GM21717 (cell line): ENCODE measurements around the gene PLEKHG4.
A peak's percentile ranks its signal among the peaks of the same experiment; 100 is the strongest.

ENCODE experiments used
- ATAC-seq: cut with Tn5 transposase; IDR thresholded peaks from one replicate; pipeline ENCODE4 v1.9.1; 2021; ENCODE audit warnings: mild to moderate bottlenecking, moderate library complexity; ENCODE audit not compliant: unreplicated experiment

PLEKHG4 gene

GRCh38 chr16:67244387-67245185 is 34.7 kb upstream of the PLEKHG4 start:
- peak; percentile 42 for ATAC-seq

GRCh38 chr16:67245186-67245585 is 34.1 kb upstream of the PLEKHG4 start:
- ATAC-seq, result no peak

DNA sequence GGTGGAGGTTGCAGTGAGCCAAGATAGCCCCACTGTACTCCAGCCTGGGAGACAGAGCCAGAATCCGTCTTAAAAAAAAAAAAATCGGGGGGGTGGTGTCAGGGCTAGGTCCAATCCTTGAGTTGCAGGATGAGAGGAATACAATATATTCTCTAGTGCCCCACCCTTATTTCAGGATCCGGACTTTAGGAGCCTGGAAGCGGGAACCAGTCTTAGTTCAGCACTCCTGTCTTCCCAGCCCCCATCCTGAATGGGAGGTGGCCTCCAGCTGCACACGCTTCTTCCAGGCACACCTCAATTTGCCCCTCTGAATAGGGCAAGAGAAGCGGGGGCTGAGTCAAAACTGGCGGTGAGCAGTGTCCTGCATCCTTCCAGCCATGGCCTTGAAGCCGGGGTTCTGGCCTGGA is 33.7 kb upstream of the PLEKHG4 start:
- ATAC-seq, result no peak

DNA sequence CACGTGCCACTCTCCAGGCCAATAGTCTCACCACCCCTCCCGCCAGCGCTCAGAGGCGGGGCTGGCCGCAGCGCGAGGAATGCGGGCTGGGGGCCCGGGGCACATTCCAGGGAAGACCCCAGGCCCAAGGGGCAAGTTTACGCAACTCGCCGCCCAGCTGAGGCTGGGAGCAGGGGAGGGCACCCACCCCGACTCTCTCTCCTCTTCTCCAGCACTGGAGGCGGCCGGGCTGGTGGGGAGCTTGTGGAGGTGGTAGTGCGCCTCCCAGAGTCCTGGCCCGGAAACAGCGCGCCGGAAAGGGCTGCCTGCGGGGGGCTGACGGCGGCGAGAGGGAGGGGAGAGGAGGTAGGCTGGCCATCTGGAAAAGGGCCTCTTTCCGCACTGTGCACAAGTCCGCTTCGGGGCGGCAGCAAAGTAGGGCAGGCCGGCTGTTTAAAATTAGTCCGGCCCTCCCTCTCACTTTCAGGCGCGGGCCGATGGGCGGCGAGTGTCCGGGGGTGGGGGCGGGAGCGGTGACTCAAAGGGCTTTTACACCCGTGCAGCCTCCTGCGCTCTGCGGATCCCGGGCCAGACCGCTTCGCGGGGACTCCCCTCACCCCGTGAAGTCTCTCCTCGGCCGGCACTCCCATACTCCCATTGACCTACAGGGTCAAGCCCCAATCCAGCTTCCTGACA is 33.1 kb upstream of the PLEKHG4 start:
- peak; percentile 15 for ATAC-seq

- ATAC-seq, result peak; percentile 22
These were observed 32.6 kb upstream of the PLEKHG4 start for GRCh38 chr16:67246756-67247191.

- ATAC-seq, result peak; percentile 49
These were observed 31.9 kb upstream of the PLEKHG4 start, which contains the start of gene FHOD1 for GRCh38 chr16:67247192-67248072. TSS of gene FHOD1 (minus strand) at chr16:67247481. CDS start at chr16:67247410, 71 bp downstream.

DNA sequence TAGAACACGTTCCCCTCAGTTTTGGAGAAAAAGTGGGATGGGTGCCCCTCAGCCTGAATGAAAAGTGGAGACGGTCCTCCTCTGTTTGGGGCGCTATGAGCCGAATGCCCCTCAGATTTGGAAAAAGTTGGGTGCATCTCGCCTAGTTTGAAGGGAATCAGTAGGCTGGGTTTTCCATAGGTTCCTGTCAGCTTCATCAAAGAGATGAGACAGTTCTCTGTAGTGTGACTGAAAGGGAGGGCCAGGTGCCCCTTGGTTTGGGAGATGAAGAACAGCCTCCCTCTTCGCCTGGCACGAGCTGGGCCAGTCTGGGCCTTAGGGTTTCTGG is 31.3 kb upstream of the PLEKHG4 start:
- no peak for ATAC-seq

GRCh38 chr16:67248401-67249177 is 30.7 kb upstream of the PLEKHG4 start, which contains the start of gene SLC9A5:
TSS of gene SLC9A5 (plus strand) at chr16:67248979. CDS start at chr16:67249015, 36 bp downstream.
- no peak for ATAC-seq

- ATAC-seq, result no peak
These were observed 29.9 kb upstream of the PLEKHG4 start for GRCh38 chr16:67249178-67250044.

- no peak for ATAC-seq
These were observed 29.3 kb upstream of the PLEKHG4 start for GRCh38 chr16:67250045-67250327.

DNA sequence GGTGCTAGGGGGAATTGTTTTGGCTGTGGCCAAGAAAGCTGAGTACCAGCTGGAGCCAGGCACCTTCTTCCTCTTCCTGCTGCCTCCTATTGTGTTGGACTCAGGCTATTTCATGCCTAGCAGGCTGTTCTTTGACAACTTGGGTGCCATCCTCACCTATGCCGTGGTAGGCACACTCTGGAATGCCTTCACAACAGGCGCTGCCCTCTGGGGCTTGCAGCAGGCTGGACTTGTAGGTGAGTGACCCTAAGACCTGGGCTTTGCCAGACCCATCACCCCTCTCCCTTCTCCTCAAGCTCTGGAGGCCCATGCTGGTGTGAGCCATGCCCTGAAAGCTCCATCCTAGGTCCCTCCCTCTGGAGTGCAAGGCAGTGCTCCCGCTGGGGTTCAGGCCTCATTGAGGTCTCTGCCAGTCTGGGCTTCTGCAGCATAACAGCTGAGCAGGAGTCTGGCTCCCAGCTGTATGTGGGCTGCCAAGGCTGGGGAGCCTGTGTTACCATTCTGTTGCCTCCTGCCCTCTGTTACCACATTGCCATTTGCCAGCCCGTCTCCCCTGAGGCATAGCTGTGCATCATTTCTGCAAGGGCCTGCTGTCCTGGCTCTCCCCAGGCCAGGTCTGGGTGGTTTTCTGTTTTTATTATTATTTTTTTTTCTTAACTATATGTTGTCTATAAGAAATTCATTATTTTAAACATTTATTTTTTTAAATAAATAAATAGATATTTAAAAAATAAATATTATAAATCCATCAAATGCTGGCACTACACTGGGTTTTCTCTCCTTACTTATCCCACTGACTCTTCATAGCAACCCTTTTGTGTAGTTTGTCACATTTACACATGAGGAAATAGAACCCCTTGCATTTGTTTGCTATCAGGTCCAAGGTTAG is 26.5 kb upstream of the PLEKHG4 start:
- ATAC-seq, result no peak

GRCh38 chr16:67254801-67255552 is 24.4 kb upstream of the PLEKHG4 start:
- ATAC-seq, result no peak

- ATAC-seq, result no peak
These were observed 23.6 kb upstream of the PLEKHG4 start for GRCh38 chr16:67255553-67256221.

- no peak for ATAC-seq
These were observed 22.6 kb upstream of the PLEKHG4 start for GRCh38 chr16:67256701-67257230.

DNA sequence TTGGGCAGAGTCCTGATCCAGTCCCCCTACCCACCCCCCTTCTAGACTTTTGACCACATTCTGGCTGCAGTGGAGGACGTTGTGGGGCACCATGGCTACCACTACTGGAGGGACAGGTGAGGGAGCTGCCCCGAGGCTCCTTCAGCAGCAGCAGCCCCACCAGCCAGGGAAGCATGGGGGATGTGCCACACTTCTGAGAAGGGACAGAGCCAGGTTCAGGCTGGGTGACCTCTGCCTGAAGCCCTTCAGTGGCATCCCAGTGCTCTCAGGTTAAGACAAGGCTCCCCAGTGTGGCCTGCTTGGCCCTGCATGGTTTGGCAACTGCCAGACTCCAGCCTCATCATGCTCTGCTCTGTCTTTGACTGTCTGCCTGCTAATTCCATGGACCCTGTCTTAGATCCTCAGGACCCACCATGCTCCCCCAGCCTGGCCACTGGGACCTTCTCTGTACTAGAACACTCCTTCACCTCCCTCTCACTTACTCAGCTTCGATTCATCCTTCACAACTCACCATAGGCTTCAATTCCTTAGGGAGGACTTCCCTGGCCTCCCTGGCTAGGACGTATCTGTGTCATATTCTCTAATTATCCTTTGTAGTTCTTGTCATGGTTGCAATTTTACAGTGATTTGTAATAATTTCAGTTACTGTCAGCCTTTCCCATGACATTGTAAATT is 21.7 kb upstream of the PLEKHG4 start:
- ATAC-seq, result no peak

GRCh38 chr16:67258161-67258835 is 21.0 kb upstream of the PLEKHG4 start:
- no peak for ATAC-seq
